ENCODE data around the gene CHST11.

DNA sequence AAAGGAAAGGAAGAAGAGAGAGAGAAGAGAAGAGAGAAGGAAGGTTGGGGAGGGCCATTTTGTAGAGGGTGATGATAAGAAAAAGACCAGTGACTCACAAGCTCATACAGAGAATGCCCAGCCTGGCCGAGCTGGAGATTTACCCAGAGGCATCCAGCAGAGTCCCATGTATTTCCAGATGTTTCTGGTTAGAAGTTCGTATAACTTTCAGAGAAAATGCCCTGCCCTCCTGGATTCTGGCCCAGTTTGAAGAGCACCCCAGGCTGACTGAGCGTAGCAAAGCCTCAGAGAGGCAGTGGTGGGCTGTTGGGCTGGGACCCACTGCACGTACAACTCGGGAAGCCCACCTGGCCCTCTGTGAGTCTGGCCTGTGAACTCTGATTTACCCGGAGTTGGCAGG lies 279.6 kb downstream of the CHST11 start:
- TF ChIP-seq, protein P1, sequence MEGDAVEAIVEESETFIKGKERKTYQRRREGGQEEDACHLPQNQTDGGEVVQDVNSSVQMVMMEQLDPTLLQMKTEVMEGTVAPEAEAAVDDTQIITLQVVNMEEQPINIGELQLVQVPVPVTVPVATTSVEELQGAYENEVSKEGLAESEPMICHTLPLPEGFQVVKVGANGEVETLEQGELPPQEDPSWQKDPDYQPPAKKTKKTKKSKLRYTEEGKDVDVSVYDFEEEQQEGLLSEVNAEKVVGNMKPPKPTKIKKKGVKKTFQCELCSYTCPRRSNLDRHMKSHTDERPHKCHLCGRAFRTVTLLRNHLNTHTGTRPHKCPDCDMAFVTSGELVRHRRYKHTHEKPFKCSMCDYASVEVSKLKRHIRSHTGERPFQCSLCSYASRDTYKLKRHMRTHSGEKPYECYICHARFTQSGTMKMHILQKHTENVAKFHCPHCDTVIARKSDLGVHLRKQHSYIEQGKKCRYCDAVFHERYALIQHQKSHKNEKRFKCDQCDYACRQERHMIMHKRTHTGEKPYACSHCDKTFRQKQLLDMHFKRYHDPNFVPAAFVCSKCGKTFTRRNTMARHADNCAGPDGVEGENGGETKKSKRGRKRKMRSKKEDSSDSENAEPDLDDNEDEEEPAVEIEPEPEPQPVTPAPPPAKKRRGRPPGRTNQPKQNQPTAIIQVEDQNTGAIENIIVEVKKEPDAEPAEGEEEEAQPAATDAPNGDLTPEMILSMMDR (conservative IDR thresholded peaks at IDR 0.05; ENCODE audit: low read depth, low read length) = no peak
- no peak for TF ChIP-seq EZH2 (IDR thresholded peaks at IDR 0.05; ENCODE audit: borderline replicate concordance, low read depth, low read length, poor library complexity, severe bottlenecking)

Data from A673 (cell line).